NCI-H446 treated with DMSO at 0.1 percent for 48 hours (cell line): ENCODE measurements around the gene IL16.

Experiments used
- DNase-seq: peaks from one replicate; lab custom pipeline; 2025; lab: John Stamatoyannopoulos, UW

Gene IL16

GRCh38 chr15:81294516-81294880 is 97.8 kb downstream of the IL16 start:
- no peak for DNase-seq

GRCh38 chr15:81295486-81296121 is 98.9 kb downstream of the IL16 start:
- DNase-seq = no peak

- DNase-seq = no peak
Observed at GRCh38 chr15:81296186-81296585, 99.5 kb downstream of the IL16 start.

GRCh38 chr15:81296673-81297072 is 100.0 kb downstream of the IL16 start:
- no peak for DNase-seq

- DNase-seq = no peak
Observed at GRCh38 chr15:81297147-81297572, 100.5 kb downstream of the IL16 start.

- DNase-seq = no peak
Observed at GRCh38 chr15:81297603-81298575, 101.2 kb downstream of the IL16 start.

- no peak for DNase-seq
Observed at GRCh38 chr15:81298611-81299010, 101.9 kb downstream of the IL16 start.

GRCh38 chr15:81299156-81299555 is 102.5 kb downstream of the IL16 start:
- no peak for DNase-seq

GRCh38 chr15:81299630-81300273 is 103.1 kb downstream of the IL16 start:
- no peak for DNase-seq

- DNase-seq = no peak
Observed at GRCh38 chr15:81301385-81301784, 104.7 kb downstream of the IL16 start.

GRCh38 chr15:81301815-81302399 is 105.2 kb downstream of the IL16 start:
- no peak for DNase-seq

- DNase-seq = no peak
Observed at GRCh38 chr15:81302701-81303109, 106.0 kb downstream of the IL16 start.

- no peak for DNase-seq
Observed at GRCh38 chr15:81303244-81304225, 106.9 kb downstream of the IL16 start.

GRCh38 chr15:81304226-81304625 is 107.5 kb downstream of the IL16 start:
- no peak for DNase-seq

GRCh38 chr15:81308260-81308659 is 111.6 kb downstream of the IL16 start:
- no peak for DNase-seq

GRCh38 chr15:81309647-81310450 is 113.2 kb downstream of the IL16 start:
- DNase-seq = no peak

GRCh38 chr15:81310480-81310879 is 113.8 kb downstream of the IL16 start:
- DNase-seq = no peak

- no peak for DNase-seq
Observed at GRCh38 chr15:81311752-81312464, 115.2 kb downstream of the IL16 start.

GRCh38 chr15:81312790-81313543 is 116.3 kb downstream of the IL16 start:
- DNase-seq = peak; percentile 62
